ENCODE measurements around the gene NEDD4. TPM values are rescaled to one million over a fixed set of nuclear protein-coding genes. Genes with fewer than 3 reads are reported as not detected.

Gene NEDD4
- total and polyA plus RNA-seq, 2 of the 4 experiments (the other 2 are of a cell fraction), result 27.4 to 80.7 TPM

- Histone ChIP-seq H3K18ac (ENCODE audit: low read depth, low read length) (no peak overlapping the region), H2AFZ (replicated peaks; ENCODE audit: low read length, poor library complexity) (no peak overlapping the region), H3K9me3 (ENCODE audit: control insufficient read depth, insufficient read depth, low read length) (no peaks in the 10 kb centered on the region), H3K4ac (ENCODE audit: low read depth, low read length) (no peak overlapping the region), H3K4me1 (ENCODE audit: control insufficient read depth, insufficient read depth, low read length) (peaks cover 9% of the 10 kb centered on the region), H4K91ac (ENCODE audit: insufficient read depth, low read depth, low read length) (no peak overlapping the region), H2BK5ac (ENCODE audit: low read depth, low read length, poor library complexity, severe bottlenecking) (no peak overlapping the region), H2BK20ac (ENCODE audit: low read depth, low read length) (no peak overlapping the region), H3K36me3 (ENCODE audit: control insufficient read depth, insufficient read depth, low read length) (peaks cover 10% of the 10 kb centered on the region), H3K9me1 (ENCODE audit: insufficient read depth, low read length) (no peaks in the 10 kb centered on the region; the same call in 1 of the 2 replicates), H4K20me1 (ENCODE audit: insufficient read depth, low read length) (no peaks in the 10 kb centered on the region; the same call in 1 of the 2 replicates), H2BK120ac (ENCODE audit: low read depth, low read length) (no peak overlapping the region), H3K27me3 (ENCODE audit: control insufficient read depth, insufficient read depth, low read length) (no peaks in the 10 kb centered on the region), H4K8ac (ENCODE audit: low read depth in 2 of 2, low read length in 2 of 2) (no peak overlapping the region), H3K27ac (ENCODE audit: insufficient read depth, low read length) (no peak overlapping the region), H3K79me1 (ENCODE audit: low read depth in 1 of 2, low read length in 2 of 2) (peaks cover 5 to 19% of the 10 kb centered on the region in 2 experiments; a peak in 3 of 4 replicates), H3K9ac (ENCODE audit: low read depth, low read length) (no peak overlapping the region), H3K23ac (ENCODE audit: low read depth, low read length) (no peak overlapping the region), H3K4me2 (ENCODE audit: low read depth, low read length) (no peak overlapping the region), H4K5ac (ENCODE audit: low read depth, low read length) (no peak overlapping the region), H2AK5ac (ENCODE audit: low read depth, low read length) (no peak overlapping the region), H3K14ac (replicated peaks; ENCODE audit: low read depth, low read length) (no peak overlapping the region), H3K4me3 (ENCODE audit: insufficient read depth, low read depth, low read length) (no peak overlapping the region), H2AK9ac (replicated peaks; ENCODE audit: low read depth, low read length, poor library complexity) (no peak overlapping the region), H2BK15ac (ENCODE audit: low read depth, low read length) (no peak overlapping the region), H3K56ac (ENCODE audit: extremely low read depth, insufficient read depth, low read length) (no peak overlapping the region)
- dilution Hi-C loops (cut with HindIII; ENCODE audit: low sequenced_read_pairs, unreplicated experiment) (no loop called here), in situ Hi-C loops (cut with MboI; ENCODE audit: low sequenced_read_pairs) (no loop called here), intact Hi-C loops (cut with micrococcal nuclease) (no loop called here)
- BruUV-seq (replicated peaks), result no TSS peak
- DNase-seq (no peak), ATAC-seq (ENCODE audit: low read depth) (no peak)
- CTCF ChIA-PET, result no interaction called here
- no peak for TF ChIP-seq CEBPB (IDR thresholded peaks at IDR 0.05; ENCODE audit: low read depth, low read length)
- TF ChIP-seq CHD1 (IDR thresholded peaks at IDR 0.05; ENCODE audit: low read depth, low read length), result no peak
- TF ChIP-seq MXI1 (IDR thresholded peaks at IDR 0.05; ENCODE audit: borderline replicate concordance, low read depth, low read length), result no peak
- TF ChIP-seq, protein P1, sequence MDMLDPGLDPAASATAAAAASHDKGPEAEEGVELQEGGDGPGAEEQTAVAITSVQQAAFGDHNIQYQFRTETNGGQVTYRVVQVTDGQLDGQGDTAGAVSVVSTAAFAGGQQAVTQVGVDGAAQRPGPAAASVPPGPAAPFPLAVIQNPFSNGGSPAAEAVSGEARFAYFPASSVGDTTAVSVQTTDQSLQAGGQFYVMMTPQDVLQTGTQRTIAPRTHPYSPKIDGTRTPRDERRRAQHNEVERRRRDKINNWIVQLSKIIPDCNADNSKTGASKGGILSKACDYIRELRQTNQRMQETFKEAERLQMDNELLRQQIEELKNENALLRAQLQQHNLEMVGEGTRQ (IDR thresholded peaks at IDR 0.05; ENCODE audit: low read depth, low read length), result no peak
- no peak for TF ChIP-seq SMC3 (IDR thresholded peaks at IDR 0.05; ENCODE audit: low read depth, low read length)
- no peak for TF ChIP-seq MAZ (IDR thresholded peaks at IDR 0.05; ENCODE audit: borderline replicate concordance, low read depth, low read length)
- POLR2A ChIA-PET (ENCODE audit: unreplicated experiment), result no interaction called here
These were observed 129.5 kb downstream of the NEDD4 start for GRCh38 chr15:55863911-55864310.

Data from IMR-90 (cell line).